Keratinocyte (primary cell): ENCODE measurements around the gene GADD45B. TPM values are rescaled to one million over a fixed set of nuclear protein-coding genes. Genes with fewer than 3 reads are reported as not detected.

Source experiments
- DNase-seq: peaks from one replicate; pipeline ENCODE4 v3.0.0-alpha.2; 2011; ENCODE audit warnings: low read depth, missing footprints, low spot score
- FAIRE-seq: peaks from 2 replicates; lab custom pipeline; 2011; peaks lifted over from hg19 to GRCh38; lab: Jason Lieb, UNC
- H2AFZ ChIP-seq: 2 replicates; pipeline ENCODE4 v1.6.0; 2012; ENCODE audit warnings: low read length, control low read depth, inconsistent platforms; ENCODE audit not compliant: control insufficient read depth
- H3K27ac ChIP-seq: 2 replicates; pipeline ENCODE4 v1.5.1; 2011; ENCODE audit warnings: low read length; ENCODE audit not compliant: control insufficient read depth, insufficient read depth
- H3K27me3 ChIP-seq: 3 replicates; pipeline ENCODE4 v1.6.0; 2011; ENCODE audit warnings: low read length; ENCODE audit not compliant: control insufficient read depth, insufficient read depth; ENCODE audit errors: extremely low read depth
- H3K36me3 ChIP-seq, 2 experiments: 2 replicates in 1 of 2; 3 replicates in 1 of 2; pipeline ENCODE4 v1.5.1; 2011; ENCODE audit warnings: low read length in 2 of 2, mild to moderate bottlenecking in 1 of 2; ENCODE audit not compliant: control insufficient read depth in 2 of 2, insufficient read depth in 2 of 2; ENCODE audit errors: extremely low read depth in 1 of 2
- H3K4me1 ChIP-seq: 3 replicates; pipeline ENCODE4 v1.5.1; 2011; ENCODE audit warnings: low read length; ENCODE audit not compliant: control insufficient read depth, insufficient read depth; ENCODE audit errors: extremely low read depth
- H3K4me2 ChIP-seq: 3 replicates; pipeline ENCODE4 v1.6.0; 2011; ENCODE audit warnings: low read depth, low read length; ENCODE audit not compliant: control insufficient read depth, insufficient read depth; ENCODE audit errors: extremely low read depth
- H3K4me3 ChIP-seq, 3 experiments: fragments of 200-600 bp in 1 of 3; sonication (generic) in 1 of 3; 2 replicates in 2 of 3; 3 replicates in 1 of 3; pipeline ENCODE4 v1.5.1; 2011 to 2016; ENCODE audit warnings: low read length in 3 of 3, mild to moderate bottlenecking in 3 of 3, control low read depth in 2 of 3, inconsistent platforms in 1 of 3, low read depth in 1 of 3, mixed read lengths in 1 of 3, mixed run types in 1 of 3, moderate library complexity in 1 of 3; ENCODE audit not compliant: control insufficient read depth in 2 of 3, insufficient read depth in 2 of 3; ENCODE audit errors: extremely low read depth in 1 of 3
- H3K79me2 ChIP-seq: 2 replicates; pipeline ENCODE4 v1.6.0; 2012; ENCODE audit warnings: low read length; ENCODE audit not compliant: control insufficient read depth, insufficient read depth
- H3K9ac ChIP-seq: 3 replicates; pipeline ENCODE4 v1.6.0; 2011; ENCODE audit warnings: low read length; ENCODE audit not compliant: control insufficient read depth, insufficient read depth; ENCODE audit errors: extremely low read depth
- H3K9me1 ChIP-seq: 3 replicates; pipeline ENCODE4 v1.6.0; 2011; ENCODE audit warnings: low read length; ENCODE audit not compliant: control insufficient read depth, insufficient read depth; ENCODE audit errors: extremely low read depth
- H3K9me3 ChIP-seq: 2 replicates; pipeline ENCODE4 v1.5.1; 2012; ENCODE audit warnings: low read depth, low read length; ENCODE audit not compliant: control insufficient read depth
- H4K20me1 ChIP-seq: 3 replicates; pipeline ENCODE4 v1.6.0; 2011; ENCODE audit warnings: low read length; ENCODE audit not compliant: control insufficient read depth, insufficient read depth; ENCODE audit errors: extremely low read depth
- CTCF ChIP-seq, 3 experiments: IDR thresholded peaks in 1 of 3; conservative IDR thresholded peaks in 1 of 3; optimal IDR thresholded peaks in 1 of 3; 2 replicates in 2 of 3; 3 replicates in 1 of 3; pipeline versions ENCODE3 to v1.5.1; 2011; ENCODE audit warnings: low read length in 3 of 3, mild to moderate bottlenecking in 3 of 3, moderate library complexity in 2 of 3, control low read depth in 1 of 3, inconsistent platforms in 1 of 3; ENCODE audit not compliant: insufficient read depth in 2 of 3; ENCODE audit errors: extremely low read depth in 1 of 3
- EZH2 ChIP-seq: IDR thresholded peaks from one replicate; pipeline ENCODE4 v1.6.1; 2012; ENCODE audit warnings: inconsistent platforms, mild to moderate bottlenecking, low read length, moderate library complexity
- dilution Hi-C: fragments of 300-500 bp; cut with MboI; formaldehyde crosslinking; loops from one replicate; pipeline ENCODE4 v1.7.0; 2020; ENCODE audit warnings: low sequenced_read_pairs; ENCODE audit not compliant: extremely low pct_ligation_motif_present
- polyA plus RNA-seq, 5 experiments: library from polyadenylated mRNA; depleted of rRNA in 3 of 5; stranded (reverse) in 3 of 5; stranded (forward) in 1 of 5; unstranded in 1 of 5; fragments of >200 nt; gene quantifications; 1 replicate in 1 of 5; 2 replicates in 3 of 5; 3 replicates in 1 of 5; pipeline versions ENCODE4 v1.2.1 to v1.2.3, GENCODE V29; 2011 to 2012; ENCODE audit warnings: missing spikeins in 2 of 5, low read depth in 1 of 5, low replicate concordance in 1 of 5

GADD45B gene
- polyA plus RNA-seq, 1 donor (not counting 4 experiments of a cell fraction or from before 2014, with no cell fraction given): 20.6 TPM

- TF ChIP-seq EZH2: no peak
- TF ChIP-seq CTCF (optimal IDR thresholded peaks at IDR 0.05 in 1 of 3, IDR thresholded peaks at IDR 0.05 in 1 of 3, conservative IDR thresholded peaks at IDR 0.05 in 1 of 3; ENCODE audit: extremely low read depth in 1 of 3, insufficient read depth in 2 of 3, low read length in 3 of 3): no peak
- H3K27ac ChIP-seq: peak overlapping the region; percentile 51
- no peaks in the 10 kb centered on the region for H3K9me1 ChIP-seq
- H2AFZ ChIP-seq: no peak overlapping the region
- dilution Hi-C loops: no loop called here
- H4K20me1 ChIP-seq: peaks cover 6% of the 10 kb centered on the region
- H3K4me3 ChIP-seq: peak overlapping the region; percentile 84 to 99 (median 89)
- H3K9me3 ChIP-seq: peaks cover 8% of the 10 kb centered on the region
- H3K79me2 ChIP-seq: peaks cover 21% of the 10 kb centered on the region
- FAIRE-seq (no peak), DNase-seq (no peak)
- H3K36me3 ChIP-seq: peaks cover 5 to 8% of the 10 kb centered on the region in 2 experiments
- peak overlapping the region; percentile 79 for H3K4me2 ChIP-seq
- no peaks in the 10 kb centered on the region for H3K27me3 ChIP-seq
- H3K9ac ChIP-seq: peak overlapping the region; percentile 65
- peaks cover 5% of the 10 kb centered on the region for H3K4me1 ChIP-seq
These were observed 3.0 kb downstream of the GADD45B start for GRCh38 chr19:2478756-2479555.

GRCh38 chr19:2479556-2480194 lies 3.7 kb downstream of the GADD45B start:
- Histone ChIP-seq H3K4me2 (peak overlapping the region; percentile 79), H3K9me1 (no peaks in the 10 kb centered on the region), H3K9me3 (peaks cover 8% of the 10 kb centered on the region), H2AFZ (no peak overlapping the region), H3K36me3 (peaks cover 5 to 8% of the 10 kb centered on the region in 2 experiments), H3K4me3 (no peak overlapping the region), H3K9ac (no peak overlapping the region), H3K27me3 (no peaks in the 10 kb centered on the region), H3K4me1 (peaks cover 5% of the 10 kb centered on the region), H3K79me2 (peaks cover 21% of the 10 kb centered on the region), H3K27ac (no peak overlapping the region), H4K20me1 (peaks cover 6% of the 10 kb centered on the region)
- dilution Hi-C loops: no loop called here
- FAIRE-seq (no peak), DNase-seq (no peak)
- TF ChIP-seq EZH2 (no peak), CTCF (optimal IDR thresholded peaks at IDR 0.05 in 1 of 3, IDR thresholded peaks at IDR 0.05 in 1 of 3, conservative IDR thresholded peaks at IDR 0.05 in 1 of 3; ENCODE audit: extremely low read depth in 1 of 3, insufficient read depth in 2 of 3, low read length in 3 of 3) (peak; percentile 7 to 47 (median 17))
